Measurements from ENCODE around the gene LRRC27. TPM values are rescaled to one million over a fixed set of nuclear protein-coding genes. Genes with fewer than 3 reads are reported as not detected.

The LRRC27 gene
- polyA plus RNA-seq, 3 donors, result 3.6 to 12.8 (median 3.6) TPM

- intact Hi-C loops (cut with micrococcal nuclease), result no loop called here
- Histone ChIP-seq H3K9ac (ENCODE audit: insufficient read depth, low read length, poor library complexity, severe bottlenecking) (no peak overlapping the region), H3K4me2 (replicated peaks; ENCODE audit: extremely low read depth, low read length, poor library complexity, severe bottlenecking) (no peak overlapping the region), H3K4me1 (ENCODE audit: control insufficient read depth in 1 of 2, insufficient read depth in 2 of 2, low read length in 2 of 2) (peaks cover 26 to 34% of the 10 kb centered on the region in 2 donors), H3K9me3 (replicated peaks in 1 of 2; ENCODE audit: control insufficient read depth in 1 of 2, insufficient read depth in 1 of 2, low read length in 2 of 2) (no peaks in the 10 kb centered on the region), H3K27me3 (ENCODE audit: control insufficient read depth in 2 of 2, insufficient read depth in 2 of 2, low read length in 2 of 2) (no peaks in the 10 kb centered on the region), H3K27ac (ENCODE audit: low read depth in 1 of 2, low read length in 2 of 2) (no peak overlapping the region), H4K20me1 (ENCODE audit: insufficient read depth, low read length) (no peaks in the 10 kb centered on the region), H2AFZ (ENCODE audit: insufficient read depth, low read depth, low read length, poor library complexity, severe bottlenecking) (no peak overlapping the region), H3K36me3 (replicated peaks in 1 of 2; ENCODE audit: control insufficient read depth in 1 of 2, insufficient read depth in 2 of 2, low read length in 2 of 2) (no peaks in the 10 kb centered on the region), H3K4me3 (replicated peaks in 1 of 3; ENCODE audit: low read depth in 2 of 3, low read length in 3 of 3) (no peak overlapping the region), H3K79me2 (ENCODE audit: insufficient read depth, low read length) (no peaks in the 10 kb centered on the region)
- WGBS (ENCODE audit: insufficient coverage), result 93% methylated on average over 20 of the region's 25 CpGs
- Mint-ChIP-seq H3K4me3 (no peak overlapping the region), H3K27me3 (ENCODE audit: low read depth in 3 of 3) (peaks cover 5 to 8% (median 5%) of the 10 kb centered on the region in 3 donors), H3K9me3 (peaks cover 0 to 11% (median 0%) of the 10 kb centered on the region in 7 donors), H3K36me3 (peaks cover 9% of the 10 kb centered on the region in 2 donors), H3K4me1 (peaks cover 37% of the 10 kb centered on the region), H3K27ac (no peak overlapping the region)
- TF ChIP-seq, protein P1, sequence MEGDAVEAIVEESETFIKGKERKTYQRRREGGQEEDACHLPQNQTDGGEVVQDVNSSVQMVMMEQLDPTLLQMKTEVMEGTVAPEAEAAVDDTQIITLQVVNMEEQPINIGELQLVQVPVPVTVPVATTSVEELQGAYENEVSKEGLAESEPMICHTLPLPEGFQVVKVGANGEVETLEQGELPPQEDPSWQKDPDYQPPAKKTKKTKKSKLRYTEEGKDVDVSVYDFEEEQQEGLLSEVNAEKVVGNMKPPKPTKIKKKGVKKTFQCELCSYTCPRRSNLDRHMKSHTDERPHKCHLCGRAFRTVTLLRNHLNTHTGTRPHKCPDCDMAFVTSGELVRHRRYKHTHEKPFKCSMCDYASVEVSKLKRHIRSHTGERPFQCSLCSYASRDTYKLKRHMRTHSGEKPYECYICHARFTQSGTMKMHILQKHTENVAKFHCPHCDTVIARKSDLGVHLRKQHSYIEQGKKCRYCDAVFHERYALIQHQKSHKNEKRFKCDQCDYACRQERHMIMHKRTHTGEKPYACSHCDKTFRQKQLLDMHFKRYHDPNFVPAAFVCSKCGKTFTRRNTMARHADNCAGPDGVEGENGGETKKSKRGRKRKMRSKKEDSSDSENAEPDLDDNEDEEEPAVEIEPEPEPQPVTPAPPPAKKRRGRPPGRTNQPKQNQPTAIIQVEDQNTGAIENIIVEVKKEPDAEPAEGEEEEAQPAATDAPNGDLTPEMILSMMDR (IDR thresholded peaks at IDR 0.05), result no peak
- DNase-seq, result no peak
Observed at GRCh38 chr10:132373241-132373955, 41.4 kb downstream of the LRRC27 start.

DNA sequence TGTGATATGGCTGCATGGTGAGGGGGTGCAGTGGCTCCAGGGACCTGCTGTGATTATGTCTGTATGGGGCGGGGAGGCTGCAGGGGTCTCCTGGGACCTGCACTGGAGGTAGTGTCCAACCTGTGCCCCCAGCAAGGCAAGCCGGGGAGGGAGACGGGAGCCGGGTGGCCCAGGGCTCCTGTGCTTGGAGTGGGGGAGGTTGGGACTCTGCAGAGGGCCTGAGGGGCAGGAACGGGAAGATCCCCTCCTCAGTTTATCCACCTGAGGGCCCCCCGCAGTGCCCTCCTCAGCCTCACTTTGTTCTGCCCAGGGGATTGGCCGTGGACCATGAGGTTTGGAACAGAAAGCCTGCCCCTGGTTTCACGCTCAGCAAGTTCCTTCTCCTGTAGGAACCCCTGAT, 42.2 kb downstream of the LRRC27 start:
- H3K36me3 Mint-ChIP-seq, result peaks cover 2% of the 10 kb centered on the region in 2 donors
- peaks cover 0 to 11% (median 0%) of the 10 kb centered on the region in 7 donors for H3K9me3 Mint-ChIP-seq
- H3K27me3 ChIP-seq (ENCODE audit: control insufficient read depth in 2 of 2, insufficient read depth in 2 of 2, low read length in 2 of 2), result no peaks in the 10 kb centered on the region
- no peak overlapping the region for H3K27ac Mint-ChIP-seq
- H3K4me3 ChIP-seq (replicated peaks in 1 of 3; ENCODE audit: low read depth in 2 of 3, low read length in 3 of 3), result no peak overlapping the region
- H4K20me1 ChIP-seq (ENCODE audit: insufficient read depth, low read length), result no peaks in the 10 kb centered on the region
- 96% methylated on average over 4 of the region's 8 CpGs for WGBS (ENCODE audit: insufficient coverage)
- H3K79me2 ChIP-seq (ENCODE audit: insufficient read depth, low read length), result no peaks in the 10 kb centered on the region
- no peak overlapping the region for H2AFZ ChIP-seq (ENCODE audit: insufficient read depth, low read depth, low read length, poor library complexity, severe bottlenecking)
- no peak overlapping the region for H3K9ac ChIP-seq (ENCODE audit: insufficient read depth, low read length, poor library complexity, severe bottlenecking)
- TF ChIP-seq, protein P1 (IDR thresholded peaks at IDR 0.05), result no peak
- peaks cover 37% of the 10 kb centered on the region for H3K4me1 Mint-ChIP-seq
- no peaks in the 10 kb centered on the region for H3K9me3 ChIP-seq (replicated peaks in 1 of 2; ENCODE audit: control insufficient read depth in 1 of 2, insufficient read depth in 1 of 2, low read length in 2 of 2)
- H3K4me2 ChIP-seq (replicated peaks; ENCODE audit: extremely low read depth, low read length, poor library complexity, severe bottlenecking), result no peak overlapping the region
- no peak overlapping the region for H3K27ac ChIP-seq (ENCODE audit: low read depth in 1 of 2, low read length in 2 of 2)
- intact Hi-C loops (cut with micrococcal nuclease), result no loop called here
- no peak overlapping the region for H3K4me3 Mint-ChIP-seq
- DNase-seq, result no peak
- peaks cover 2 to 8% (median 5%) of the 10 kb centered on the region in 3 donors for H3K27me3 Mint-ChIP-seq (ENCODE audit: low read depth in 3 of 3)
- peaks cover 26 to 34% of the 10 kb centered on the region in 2 donors for H3K4me1 ChIP-seq (ENCODE audit: control insufficient read depth in 1 of 2, insufficient read depth in 2 of 2, low read length in 2 of 2)
- no peaks in the 10 kb centered on the region for H3K36me3 ChIP-seq (replicated peaks in 1 of 2; ENCODE audit: control insufficient read depth in 1 of 2, insufficient read depth in 2 of 2, low read length in 2 of 2)
